B cell (primary cell): ENCODE data around the gene ADAMTS17. TPM values are rescaled to one million over a fixed set of nuclear protein-coding genes. Genes with fewer than 3 reads are reported as not detected.

Experiments
- ATAC-seq: fragments of 200-7000 bp; cut with Tn5 transposase; one replicate; pipeline ENCODE4 v1.10.0; 2021; ENCODE audit warnings: low read depth, mild to moderate bottlenecking, moderate number of reproducible peaks, moderate library complexity
- CTCF ChIA-PET: fragments of 350-600 bp; sonication (Branson Sonifier 250); formaldehyde crosslinking; loops from one replicate; lab custom pipeline; 2021; ENCODE audit warnings: antibody characterized with exemption, inconsistent platforms; lab: Charles Lee
- POLR2A ChIA-PET: fragments of 350-600 bp; sonication (Branson Sonifier 250); formaldehyde crosslinking; loops from one replicate; lab custom pipeline; 2021; ENCODE audit warnings: antibody characterized with exemption; lab: Charles Lee
- DNase-seq: peaks from one replicate; pipeline ENCODE4 v3.0.0; 2013
- H2AFZ ChIP-seq: 2 replicates; pipeline ENCODE4 v1.6.1; 2012; ENCODE audit warnings: mild to moderate bottlenecking, low read depth, low read length; ENCODE audit not compliant: insufficient read depth, poor library complexity, severe bottlenecking
- H3K27ac ChIP-seq, 2 donors: 1 replicate in 1 of 2; 2 replicates in 1 of 2; pipeline ENCODE4 v1.5.1; 2012 to 2013; ENCODE audit warnings: low read length in 2 of 2, mild to moderate bottlenecking in 2 of 2, moderate library complexity in 1 of 2
- H3K27me3 ChIP-seq, 4 experiments: fragments of 200-600 bp in 1 of 4; sonication (generic) in 1 of 4; replicated peaks in 1 of 4; 1 replicate in 2 of 4; 2 replicates in 2 of 4; pipeline versions ENCODE4 v1.6.1 to v1.7.0; 2013 to 2016; ENCODE audit warnings: low read length in 3 of 4, mild to moderate bottlenecking in 2 of 4, mixed read lengths in 1 of 4, moderate library complexity in 1 of 4; ENCODE audit not compliant: insufficient read depth in 4 of 4, control insufficient read depth in 3 of 4; ENCODE audit errors: control extremely low read depth in 1 of 4
- H3K36me3 ChIP-seq, 2 experiments: replicated peaks in 1 of 2; 1 replicate in 1 of 2; 2 replicates in 1 of 2; pipeline versions ENCODE4 v1.6.1 to v1.7.1; 2013; ENCODE audit warnings: low read length in 1 of 2; ENCODE audit not compliant: insufficient read depth in 2 of 2, control insufficient read depth in 1 of 2; ENCODE audit errors: control extremely low read depth in 1 of 2, extremely low read depth in 1 of 2
- H3K4me1 ChIP-seq, 2 donors: fragments of 200-600 bp in 1 of 2; sonication (generic) in 1 of 2; 1 replicate in 1 of 2; 2 replicates in 1 of 2; pipeline versions ENCODE4 v1.5.1 to v1.6.1; 2013 to 2017; ENCODE audit warnings: low read length in 2 of 2; ENCODE audit not compliant: control insufficient read depth in 2 of 2, insufficient read depth in 2 of 2
- H3K4me2 ChIP-seq: replicated peaks from 2 replicates; pipeline ENCODE3; 2012; ENCODE audit warnings: mild to moderate bottlenecking, low read depth, low read length; ENCODE audit not compliant: poor library complexity, severe bottlenecking
- H3K4me3 ChIP-seq, 5 experiments: fragments of 200-600 bp in 1 of 5; sonication (generic) in 1 of 5; 1 replicate in 3 of 5; 2 replicates in 2 of 5; pipeline versions ENCODE4 v1.5.1 to v1.7.0; 2011 to 2016; ENCODE audit warnings: low read length in 4 of 5, mild to moderate bottlenecking in 4 of 5, low read depth in 2 of 5, control low read depth in 1 of 5, moderate library complexity in 1 of 5; ENCODE audit not compliant: insufficient read depth in 1 of 5; ENCODE audit errors: control extremely low read depth in 1 of 5, extremely low read depth in 1 of 5
- H3K79me2 ChIP-seq: fragments of 200-600 bp; sonication (generic); one replicate; pipeline ENCODE4 v1.6.0; 2016; ENCODE audit warnings: low read length; ENCODE audit not compliant: control insufficient read depth, insufficient read depth
- H3K9ac ChIP-seq: fragments of 200-600 bp; sonication (generic); 2 replicates; pipeline ENCODE4 v1.6.1; 2017; ENCODE audit warnings: mild to moderate bottlenecking, low read length, moderate library complexity
- H3K9me3 ChIP-seq, 3 donors: one replicate each; pipeline versions ENCODE4 v1.6.1 to v1.7.1; 2013; ENCODE audit warnings: low read length in 2 of 3; ENCODE audit not compliant: control insufficient read depth in 2 of 3, insufficient read depth in 1 of 3; ENCODE audit errors: control extremely low read depth in 1 of 3
- H4K20me1 ChIP-seq: 2 replicates; pipeline ENCODE4 v1.6.0; 2012; ENCODE audit warnings: mild to moderate bottlenecking, low read length; ENCODE audit not compliant: insufficient read depth, control insufficient read depth, poor library complexity, severe bottlenecking
- H3K27ac Mint-ChIP-seq: one replicate; pipeline ENCODE4 v1.8.0; 2021; ENCODE audit warnings: mixed read lengths
- H3K27me3 Mint-ChIP-seq: one replicate; pipeline ENCODE4 v1.8.0; 2021; ENCODE audit warnings: mixed read lengths
- H3K4me1 Mint-ChIP-seq: one replicate; pipeline ENCODE4 v1.8.0; 2021; ENCODE audit warnings: mixed read lengths
- H3K4me3 Mint-ChIP-seq: one replicate; pipeline ENCODE4 v1.8.0; 2021; ENCODE audit warnings: mixed read lengths
- H3K9me3 Mint-ChIP-seq: one replicate; pipeline ENCODE4 v1.8.0; 2022; ENCODE audit warnings: mixed read lengths; ENCODE audit not compliant: insufficient read depth
- CTCF ChIP-seq: fragments of 200-600 bp; IDR thresholded peaks from one replicate; pipeline ENCODE4 v1.8.0; 2022; ENCODE audit warnings: antibody characterized with exemption, mild to moderate bottlenecking
- EZH2 ChIP-seq: IDR thresholded peaks from 2 replicates; pipeline ENCODE4 v1.6.1; 2012; ENCODE audit warnings: borderline replicate concordance, low read depth, mild to moderate bottlenecking, moderate library complexity, low read length; ENCODE audit not compliant: insufficient read depth, poor library complexity, severe bottlenecking
- WGBS: methylation state at CpG from one replicate; pipeline ENCODE4 v1.1.5; 2013; ENCODE audit warnings: missing lambda C conversion rate; ENCODE audit not compliant: insufficient coverage; 5-methylcytosine and 5-hydroxymethylcytosine counted together
- intact Hi-C: fragments of 100-400 bp; cut with micrococcal nuclease; formaldehyde crosslinking; loops from one replicate; pipeline ENCODE4 v1.10.0; 2022
- polyA plus RNA-seq: library from polyadenylated mRNA; depleted of rRNA; stranded (reverse); fragments of >200 nt; gene quantifications from 2 replicates; pipeline ENCODE4 v1.2.3, GENCODE V29; 2012
- total RNA-seq, 2 donors: library from RNA; stranded (reverse); fragments of 120-200 nt in 1 of 2; gene quantifications; 1 replicate in 1 of 2; 2 replicates in 1 of 2; pipeline versions ENCODE4 v1.2.3 to v1.2.4, GENCODE V29; 2013 to 2022

The ADAMTS17 gene
- total and polyA plus RNA-seq, 2 donors (not counting 1 experiment from before 2014, with no cell fraction given): 0.10 TPM; not detected in 1

- Histone ChIP-seq H3K9ac (no peak overlapping the region), H2AFZ (no peak overlapping the region), H4K20me1 (no peaks in the 10 kb centered on the region), H3K4me2 (no peak overlapping the region), H3K27ac (no peak overlapping the region), H3K4me1 (peaks cover 0 to 3% of the 10 kb centered on the region in 2 donors), H3K4me3 (no peak overlapping the region), H3K36me3 (no peaks in the 10 kb centered on the region), H3K27me3 (peaks cover 0 to 3% (median 1%) of the 10 kb centered on the region in 4 experiments), H3K9me3 (peaks cover 0 to 3% (median 0%) of the 10 kb centered on the region in 3 donors), H3K79me2 (no peaks in the 10 kb centered on the region)
- intact Hi-C loops: no loop called here
- DNase-seq (no peak), ATAC-seq (no peak)
- Mint-ChIP-seq H3K9me3 (no peaks in the 10 kb centered on the region), H3K27ac (no peak overlapping the region), H3K27me3 (peaks cover 13% of the 10 kb centered on the region), H3K4me3 (no peak overlapping the region), H3K4me1 (peaks cover 7% of the 10 kb centered on the region)
- ChIA-PET CTCF (no interaction called here), POLR2A (no interaction called here)
- TF ChIP-seq EZH2 (no peak), CTCF (no peak)
- WGBS: 81% methylated on average over 14 of the region's 17 CpGs
Observed at GRCh38 chr15:100205549-100206295, 136.1 kb downstream of the ADAMTS17 start.

DNA sequence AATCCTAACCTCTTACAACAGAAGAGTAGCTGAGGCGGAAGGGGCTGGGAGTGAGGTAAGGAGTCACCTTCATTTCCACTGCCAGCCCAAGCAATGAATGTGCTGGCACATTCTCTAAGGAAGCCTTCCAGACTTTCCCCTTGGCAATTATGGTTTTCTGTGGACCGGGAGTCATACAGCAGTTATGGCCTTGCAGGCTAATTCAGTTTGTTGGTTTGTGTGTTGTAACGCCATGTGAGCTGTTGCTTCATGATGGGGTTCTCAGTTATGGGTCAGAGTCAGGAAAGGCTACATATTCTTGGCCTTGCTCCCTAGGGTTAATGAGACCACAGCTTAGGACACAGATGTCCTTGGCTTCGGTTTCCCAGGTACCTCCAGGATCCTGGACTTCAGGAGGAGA lies 137.0 kb downstream of the ADAMTS17 start:
- no peak overlapping the region for H3K9ac ChIP-seq
- intact Hi-C loops: no loop called here

More for the DNA sequence above, 137.0 kb downstream of the ADAMTS17 start:
- H3K27me3 Mint-ChIP-seq: peaks cover 13% of the 10 kb centered on the region
- ChIA-PET CTCF (no interaction called here), POLR2A (no interaction called here)
- DNase-seq: no peak
- no peaks in the 10 kb centered on the region for H3K79me2 ChIP-seq
- no peak overlapping the region for H3K27ac ChIP-seq
- peaks cover 7% of the 10 kb centered on the region for H3K4me1 Mint-ChIP-seq
- H3K4me1 ChIP-seq: peaks cover 0 to 3% of the 10 kb centered on the region in 2 donors
- H4K20me1 ChIP-seq: no peaks in the 10 kb centered on the region
- H3K4me3 Mint-ChIP-seq: no peak overlapping the region
- TF ChIP-seq CTCF (no peak), EZH2 (no peak)
- H3K27ac Mint-ChIP-seq: no peak overlapping the region
- H3K9me3 ChIP-seq: peaks cover 0 to 12% (median 0%) of the 10 kb centered on the region in 3 donors
- no peak overlapping the region for H3K4me2 ChIP-seq
- peaks cover 0 to 3% (median 1%) of the 10 kb centered on the region in 4 experiments for H3K27me3 ChIP-seq
- no peak overlapping the region for H2AFZ ChIP-seq
- ATAC-seq: no peak
- 94% methylated on average over 3 of the region's 4 CpGs for WGBS
- no peaks in the 10 kb centered on the region for H3K36me3 ChIP-seq
- H3K4me3 ChIP-seq: no peak overlapping the region
- no peaks in the 10 kb centered on the region for H3K9me3 Mint-ChIP-seq
